ENCODE measurements around the gene CNDP1.

DNA sequence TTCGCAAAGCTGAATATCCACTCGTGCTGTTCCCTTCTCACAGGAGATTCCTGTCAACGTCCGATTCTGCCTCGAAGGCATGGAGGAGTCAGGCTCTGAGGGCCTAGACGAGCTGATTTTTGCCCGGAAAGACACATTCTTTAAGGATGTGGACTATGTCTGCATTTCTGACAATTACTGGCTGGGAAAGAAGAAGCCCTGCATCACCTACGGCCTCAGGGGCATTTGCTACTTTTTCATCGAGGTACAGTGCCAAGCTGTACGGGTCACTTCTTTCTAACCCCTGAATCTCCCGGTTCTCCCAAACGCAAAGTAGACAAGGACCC lies 23.6 kb upstream of the CNDP1 start:
- no peak for TF ChIP-seq CTCF (IDR thresholded peaks at IDR 0.05)
- TF ChIP-seq POLR2A (IDR thresholded peaks at IDR 0.05): no peak
